GM11168 (cell line): Measurements from ENCODE around the gene SCAMP2.

Experiments
- in situ Hi-C: fragments of 300-500 bp; cut with MboI; formaldehyde crosslinking; loops from one replicate; pipeline ENCODE4 v1.12.0; 2022; ENCODE audit warnings: low sequenced_read_pairs; ENCODE audit not compliant: unreplicated experiment

The SCAMP2 gene

DNA sequence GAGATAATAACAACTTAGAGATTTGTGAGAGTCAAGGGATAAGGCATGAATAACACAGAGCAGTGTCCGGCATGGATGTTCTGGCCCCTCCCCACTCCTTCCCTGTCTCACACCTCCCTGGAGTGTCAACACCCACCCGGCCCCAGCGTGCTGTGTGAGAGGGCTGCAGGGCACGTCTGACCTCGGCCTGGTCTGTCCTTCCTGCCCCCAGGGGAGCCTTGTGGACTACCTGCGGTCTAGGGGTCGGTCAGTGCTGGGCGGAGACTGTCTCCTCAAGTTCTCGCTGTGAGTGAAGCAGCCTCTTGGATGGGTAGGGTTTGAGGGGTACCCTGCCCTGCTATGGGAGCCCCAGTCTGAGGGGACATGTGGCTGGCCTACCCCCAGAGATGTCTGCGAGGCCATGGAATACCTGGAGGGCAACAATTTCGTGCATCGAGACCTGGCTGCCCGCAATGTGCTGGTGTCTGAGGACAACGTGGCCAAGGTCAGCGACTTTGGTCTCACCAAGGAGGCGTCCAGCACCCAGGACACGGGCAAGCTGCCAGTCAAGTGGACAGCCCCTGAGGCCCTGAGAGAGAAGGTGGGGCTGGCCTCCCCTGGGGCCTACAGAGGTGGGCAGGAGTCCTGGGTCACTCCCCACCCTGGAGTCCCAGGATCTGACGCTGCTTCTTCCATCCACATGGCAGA is 71.7 kb downstream of the SCAMP2 start:
- in situ Hi-C loops: no loop called here

- in situ Hi-C loops: no loop called here
Measured at GRCh38 chr15:74800559-74801094, 72.5 kb downstream of the SCAMP2 start.

DNA sequence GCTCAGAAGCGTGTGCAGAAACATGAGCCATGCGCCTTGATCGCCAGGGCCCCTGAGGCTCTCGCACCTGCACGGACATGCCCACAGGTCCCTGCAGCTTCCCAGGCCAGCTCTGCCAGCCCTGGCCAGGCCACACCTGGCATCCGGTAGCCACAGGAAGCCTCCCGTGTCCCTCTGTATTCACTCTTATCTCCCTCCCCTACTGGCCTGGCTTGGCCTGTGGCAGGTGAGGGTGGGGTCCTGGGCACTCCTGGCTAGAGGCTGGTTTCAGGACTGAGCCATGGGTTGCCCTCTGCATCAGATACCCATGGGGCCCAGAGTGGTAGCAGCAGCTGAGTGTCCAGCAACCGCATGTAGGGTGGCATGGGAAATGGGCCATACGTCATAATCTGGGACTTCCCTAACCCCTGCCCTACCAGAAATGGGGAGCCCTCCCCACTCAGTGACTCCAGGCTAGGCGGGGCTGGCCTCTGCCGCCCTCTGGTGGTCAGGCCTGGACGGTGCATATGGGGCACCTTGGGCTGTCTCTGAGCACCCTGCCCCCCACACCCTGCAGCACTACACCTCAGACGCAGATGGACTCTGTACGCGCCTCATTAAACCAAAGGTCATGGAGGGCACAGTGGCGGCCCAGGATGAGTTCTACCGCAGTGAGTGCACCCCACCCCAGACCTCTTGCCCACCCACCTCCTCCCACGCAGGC is 73.2 kb downstream of the SCAMP2 start:
- in situ Hi-C loops: no loop called here

GRCh38 chr15:74799255-74799855 is 73.8 kb downstream of the SCAMP2 start:
- in situ Hi-C loops: no loop called here

DNA sequence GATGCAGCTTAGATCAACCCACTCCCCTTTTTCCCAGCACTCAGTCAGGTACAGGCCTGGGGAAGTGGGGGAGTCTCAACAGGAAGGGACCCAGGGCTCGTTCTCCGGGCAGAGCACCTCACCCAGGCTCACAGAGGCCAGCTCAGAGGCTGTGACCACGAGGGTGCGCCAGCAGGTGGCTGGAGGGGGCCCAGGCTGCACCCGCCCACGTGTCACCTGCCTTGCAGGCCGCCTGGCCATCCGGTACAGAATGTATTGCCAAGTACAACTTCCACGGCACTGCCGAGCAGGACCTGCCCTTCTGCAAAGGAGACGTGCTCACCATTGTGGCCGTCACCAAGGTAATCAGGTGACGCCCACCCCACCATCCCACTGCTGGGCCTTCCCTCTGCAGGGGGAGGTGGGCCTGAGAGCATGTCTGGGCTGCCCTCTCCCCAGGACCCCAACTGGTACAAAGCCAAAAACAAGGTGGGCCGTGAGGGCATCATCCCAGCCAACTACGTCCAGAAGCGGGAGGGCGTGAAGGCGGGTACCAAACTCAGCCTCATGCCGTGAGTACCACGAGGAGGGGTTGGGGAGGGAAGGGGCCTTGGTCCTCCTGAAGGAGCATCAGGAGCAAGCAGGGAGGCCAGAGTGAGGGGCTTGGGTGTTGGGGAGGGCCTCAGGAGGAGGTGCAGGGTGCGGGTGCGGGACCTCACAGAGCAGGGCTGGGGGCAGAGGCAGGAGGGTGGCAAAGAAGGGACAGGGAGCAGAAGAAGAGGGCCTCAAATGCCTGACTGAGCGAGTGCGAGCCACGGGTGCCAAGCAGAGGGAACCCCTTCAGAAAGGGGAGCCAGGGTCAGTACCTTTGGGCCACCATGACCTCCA is 74.5 kb downstream of the SCAMP2 start:
- in situ Hi-C loops: no loop called here

GRCh38 chr15:74795966-74796625 is 77.1 kb downstream of the SCAMP2 start:
- in situ Hi-C loops: no loop called here

GRCh38 chr15:74794970-74795349 is 78.2 kb downstream of the SCAMP2 start:
- in situ Hi-C loops: no loop called here

GRCh38 chr15:74794248-74794969 is 78.8 kb downstream of the SCAMP2 start:
- in situ Hi-C loops: no loop called here
